Muscle of leg (tissue), 11 donors: ENCODE results near the gene DTX3L. TPM values are rescaled to one million over a fixed set of nuclear protein-coding genes. Genes with fewer than 3 reads are reported as not detected.

Source experiments
- DNase-seq: peaks from one replicate; pipeline ENCODE4 v3.0.0; 2013
- H3K27ac ChIP-seq: one replicate; pipeline ENCODE4 v1.5.1; 2013; ENCODE audit warnings: mild to moderate bottlenecking, low read length, control low read depth
- H3K27me3 ChIP-seq: one replicate; pipeline ENCODE4 v1.6.1; 2013; ENCODE audit warnings: low read length; ENCODE audit not compliant: control insufficient read depth, insufficient read depth
- H3K36me3 ChIP-seq: one replicate; pipeline ENCODE4 v1.6.1; 2013; ENCODE audit warnings: low read length; ENCODE audit not compliant: control insufficient read depth, insufficient read depth
- H3K4me1 ChIP-seq: one replicate; pipeline ENCODE4 v1.6.1; 2013; ENCODE audit warnings: low read length; ENCODE audit not compliant: control insufficient read depth, insufficient read depth
- H3K4me3 ChIP-seq: one replicate; pipeline ENCODE4 v1.5.1; 2013; ENCODE audit warnings: low read length, control low read depth
- H3K9me3 ChIP-seq: replicated peaks from 2 replicates; pipeline ENCODE4 v1.6.1; 2013; ENCODE audit warnings: low read depth, low read length; ENCODE audit not compliant: control insufficient read depth
- WGBS: methylation state at CpG from one replicate; pipeline ENCODE4 v1.1.5; 2013; ENCODE audit warnings: missing lambda C conversion rate; ENCODE audit not compliant: insufficient coverage; 5-methylcytosine and 5-hydroxymethylcytosine counted together
- polyA plus RNA-seq, 8 donors: library from polyadenylated mRNA; unstranded; fragments of 120-200 nt; gene quantifications; one replicate each; pipeline versions ENCODE4 v1.2.1 to v1.2.3, GENCODE V29; 2013; ENCODE audit warnings: inconsistent platforms in 1 of 8, low replicate concordance in 1 of 8; ENCODE audit not compliant: insufficient read length in 8 of 8, insufficient read depth in 1 of 8
- total RNA-seq: library from RNA; stranded (reverse); fragments of 120-200 nt; gene quantifications from one replicate; pipeline ENCODE4 v1.2.4, GENCODE V29; 2013

DTX3L gene
- total and polyA plus RNA-seq, 9 donors, result 5.5 to 9.3 (median 7.4) TPM

- DNase-seq, result no peak
- 57% methylated on average over 3 of the region's 4 CpGs for whole genome bisulfite sequencing
These were observed 54.9 kb downstream of the DTX3L start for GRCh38 chr3:122619040-122619439.

GRCh38 chr3:122620399-122620798 lies 56.3 kb downstream of the DTX3L start:
- no peaks in the 10 kb centered on the region for H3K36me3 ChIP-seq
- no peak overlapping the region for H3K27ac ChIP-seq
- peaks cover 2% of the 10 kb centered on the region for H3K27me3 ChIP-seq
- no peak for DNase-seq
- no peak overlapping the region for H3K4me3 ChIP-seq
- H3K9me3 ChIP-seq, result no peaks in the 10 kb centered on the region
- H3K4me1 ChIP-seq, result no peaks in the 10 kb centered on the region
- 50% methylated on average over 2 of the region's 4 CpGs for WGBS

More at GRCh38 chr3:122619040-122619439, 54.9 kb downstream of the DTX3L start:
- peaks cover 2% of the 10 kb centered on the region for H3K27me3 ChIP-seq
- H3K27ac ChIP-seq, result no peak overlapping the region
- H3K4me1 ChIP-seq, result no peaks in the 10 kb centered on the region
- H3K4me3 ChIP-seq, result no peak overlapping the region
- H3K9me3 ChIP-seq, result no peaks in the 10 kb centered on the region
- no peaks in the 10 kb centered on the region for H3K36me3 ChIP-seq

- peaks cover 2% of the 10 kb centered on the region for H3K27me3 ChIP-seq
- 58% methylated on average over 2 of the region's 3 CpGs for WGBS
- no peaks in the 10 kb centered on the region for H3K9me3 ChIP-seq
- no peaks in the 10 kb centered on the region for H3K36me3 ChIP-seq
- DNase-seq, result no peak
- H3K4me1 ChIP-seq, result no peaks in the 10 kb centered on the region
- H3K4me3 ChIP-seq, result no peak overlapping the region
- no peak overlapping the region for H3K27ac ChIP-seq
These were observed 57.0 kb downstream of the DTX3L start for GRCh38 chr3:122621112-122621511.

- no peaks in the 10 kb centered on the region for H3K36me3 ChIP-seq
- no peak overlapping the region for H3K4me3 ChIP-seq
- no peak for DNase-seq
- H3K27ac ChIP-seq, result no peak overlapping the region
- no peaks in the 10 kb centered on the region for H3K9me3 ChIP-seq
- 81% methylated on average over 8 of the region's 8 CpGs for WGBS
- H3K27me3 ChIP-seq, result peaks cover 2% of the 10 kb centered on the region
- H3K4me1 ChIP-seq, result no peaks in the 10 kb centered on the region
These were observed 59.1 kb downstream of the DTX3L start for GRCh38 chr3:122623031-122623829.

Other genes starting within 250 kb of the DTX3L start
- gene CSTA, start 239.1 kb upstream of the DTX3L start, total RNA-seq, result 0.22 TPM
- gene CSTA, start 239.1 kb upstream of the DTX3L start, polyA plus RNA-seq, result 1 to 10 TPM in 4 of 8 donors, under 1 TPM in 4; 0.48 to 4.9 (median 0.94) TPM
- gene MIX23, start 181.1 kb upstream of the DTX3L start, total RNA-seq, result 36.7 TPM
- 10 to 100 TPM; 26.8 to 34.2 (median 28.5) TPM for gene MIX23, start 181.1 kb upstream of the DTX3L start, polyA plus RNA-seq
- gene FAM162A, start 180.2 kb upstream of the DTX3L start, total RNA-seq, result 33.6 TPM
- 10 to 100 TPM; 28.5 to 42.4 (median 34.7) TPM for gene FAM162A, start 180.2 kb upstream of the DTX3L start, polyA plus RNA-seq
- gene WDR5B, start 148.3 kb upstream of the DTX3L start, total RNA-seq, result 7.6 TPM
- 1 to 10 TPM; 3.5 to 6.1 (median 5.4) TPM for gene WDR5B, start 148.3 kb upstream of the DTX3L start, polyA plus RNA-seq
- 22.7 TPM for gene KPNA1, start 49.4 kb upstream of the DTX3L start, total RNA-seq
- gene KPNA1, start 49.4 kb upstream of the DTX3L start, polyA plus RNA-seq, result 10 to 100 TPM; 24.9 to 44.2 (median 36.3) TPM
- 12.7 TPM for gene PARP9, start within 50 bp of the DTX3L start, total RNA-seq
- gene PARP9, start within 50 bp of the DTX3L start, polyA plus RNA-seq, result 10 to 100 TPM in 7 of 8 donors, 1 to 10 TPM in 1; 9.0 to 15.6 (median 12.5) TPM
- gene PARP15, start 13.3 kb downstream of the DTX3L start, total RNA-seq, result 3.2 TPM
- gene PARP15, start 13.3 kb downstream of the DTX3L start, polyA plus RNA-seq, result 1 to 10 TPM; 1.1 to 4.2 (median 2.2) TPM
- 12.9 TPM for gene PARP14, start 116.5 kb downstream of the DTX3L start, total RNA-seq
- 1 to 10 TPM; 6.6 to 9.4 (median 8.7) TPM for gene PARP14, start 116.5 kb downstream of the DTX3L start, polyA plus RNA-seq
- gene HSPBAP1, start 229.5 kb downstream of the DTX3L start, total RNA-seq, result 6.9 TPM
- 1 to 10 TPM; 4.5 to 8.2 (median 5.5) TPM for gene HSPBAP1, start 229.5 kb downstream of the DTX3L start, polyA plus RNA-seq
- gene SLC49A4, start 230.7 kb downstream of the DTX3L start, total RNA-seq, result 4.8 TPM
- gene SLC49A4, start 230.7 kb downstream of the DTX3L start, polyA plus RNA-seq, result 1 to 10 TPM; 4.0 to 6.2 (median 4.9) TPM